Activated T-helper 17 cell treated with anti-CD3 and anti-CD28 coated beads, Interleukin-2, amount 50 U/mL, for 72 hours (primary cell): ENCODE measurements around the gene CFAP45. TPM values are rescaled to one million over a fixed set of nuclear protein-coding genes. Genes with fewer than 3 reads are reported as not detected.

ENCODE experiments used
- ATAC-seq: fragments of 150-1000 bp; cut with Tn5 transposase; replicated peaks from 2 replicates; pipeline ENCODE4 v1.10.0; 2021; ENCODE audit warnings: mild to moderate bottlenecking, moderate library complexity
- H3K27ac Mint-ChIP-seq: one replicate; pipeline ENCODE4 v1.8.0; 2022; ENCODE audit warnings: mixed read lengths
- H3K27me3 Mint-ChIP-seq: one replicate; pipeline ENCODE4 v1.8.0; 2022; ENCODE audit warnings: mixed read lengths
- H3K36me3 Mint-ChIP-seq: one replicate; pipeline ENCODE4 v1.8.0; 2022; ENCODE audit warnings: low read depth, mild to moderate bottlenecking, mixed read lengths
- H3K4me1 Mint-ChIP-seq: one replicate; pipeline ENCODE4 v1.8.0; 2022; ENCODE audit warnings: mixed read lengths
- H3K4me3 Mint-ChIP-seq: one replicate; pipeline ENCODE4 v1.8.0; 2022; ENCODE audit warnings: mild to moderate bottlenecking, mixed read lengths
- H3K9me3 Mint-ChIP-seq: one replicate; pipeline ENCODE4 v1.8.0; 2022; ENCODE audit warnings: mixed read lengths
- total RNA-seq, 2 donors: library from RNA; stranded (reverse); gene quantifications; one replicate each; pipeline ENCODE4 v1.2.3, GENCODE V29; 2022

Gene CFAP45
- 1 to 10 TPM in 1 of 2 donors, under 1 TPM in 1; 0.78 to 3.6 TPM for total RNA-seq

DNA sequence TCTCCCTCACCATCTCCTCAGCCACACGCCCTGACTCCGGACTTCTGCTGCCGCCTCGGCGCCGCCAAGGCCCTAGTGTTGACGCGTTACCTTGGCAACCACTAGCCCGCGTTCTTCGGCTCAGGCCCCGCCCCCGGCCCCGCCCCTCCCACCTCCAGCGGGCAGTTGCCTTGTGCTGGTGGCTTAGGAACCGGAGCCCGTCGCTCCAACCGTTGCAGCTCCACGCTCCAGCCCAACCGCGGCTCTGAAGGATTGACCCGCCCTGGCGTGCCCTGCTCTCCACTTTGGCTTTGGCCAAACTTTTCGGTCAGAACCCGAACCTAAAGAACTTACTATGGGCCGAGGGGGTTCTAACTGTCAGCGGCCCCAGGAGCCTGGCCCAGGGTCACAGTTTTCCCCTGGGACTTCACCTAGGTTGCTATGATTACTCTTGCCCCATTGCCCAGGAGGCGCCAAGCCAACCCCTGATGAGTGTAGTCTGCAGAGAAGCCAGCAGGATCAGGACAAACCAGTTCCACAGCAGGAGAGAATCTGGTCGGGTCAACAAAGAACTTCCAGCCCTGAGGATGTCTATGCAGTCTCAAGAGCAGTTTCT is at the start of gene CFAP45:
TSS of gene CFAP45 (minus strand) at position 80 of the 595 bp plus-strand sequence. CDS start at position 13, 67 bp downstream.
- Mint-ChIP-seq H3K27me3 (no peaks in the 10 kb centered on the region), H3K4me3 (no peak within 1 kb of the TSS), H3K27ac (peak within 1 kb of the TSS; percentile 26), H3K36me3 (no peaks in the 10 kb centered on the region), H3K9me3 (no peaks in the 10 kb centered on the region), H3K4me1 (no peaks in the 10 kb centered on the region)
- ATAC-seq = no peak

GRCh38 chr1:159949123-159949522 is 49.2 kb upstream of the CFAP45 start:
- H3K27me3 Mint-ChIP-seq = peaks cover 37% of the 10 kb centered on the region
- H3K9me3 Mint-ChIP-seq = no peaks in the 10 kb centered on the region
- H3K4me1 Mint-ChIP-seq = peaks cover 8% of the 10 kb centered on the region

GRCh38 chr1:159947942-159948341 is 48.0 kb upstream of the CFAP45 start:
- Mint-ChIP-seq H3K27ac (peak overlapping the region; percentile 25), H3K36me3 (no peaks in the 10 kb centered on the region)
- no peak for ATAC-seq

More at GRCh38 chr1:159949123-159949522, 49.2 kb upstream of the CFAP45 start:
- H3K36me3 Mint-ChIP-seq = no peaks in the 10 kb centered on the region
- no peak overlapping the region for H3K4me3 Mint-ChIP-seq
- H3K27ac Mint-ChIP-seq = no peak overlapping the region
- ATAC-seq = no peak

DNA sequence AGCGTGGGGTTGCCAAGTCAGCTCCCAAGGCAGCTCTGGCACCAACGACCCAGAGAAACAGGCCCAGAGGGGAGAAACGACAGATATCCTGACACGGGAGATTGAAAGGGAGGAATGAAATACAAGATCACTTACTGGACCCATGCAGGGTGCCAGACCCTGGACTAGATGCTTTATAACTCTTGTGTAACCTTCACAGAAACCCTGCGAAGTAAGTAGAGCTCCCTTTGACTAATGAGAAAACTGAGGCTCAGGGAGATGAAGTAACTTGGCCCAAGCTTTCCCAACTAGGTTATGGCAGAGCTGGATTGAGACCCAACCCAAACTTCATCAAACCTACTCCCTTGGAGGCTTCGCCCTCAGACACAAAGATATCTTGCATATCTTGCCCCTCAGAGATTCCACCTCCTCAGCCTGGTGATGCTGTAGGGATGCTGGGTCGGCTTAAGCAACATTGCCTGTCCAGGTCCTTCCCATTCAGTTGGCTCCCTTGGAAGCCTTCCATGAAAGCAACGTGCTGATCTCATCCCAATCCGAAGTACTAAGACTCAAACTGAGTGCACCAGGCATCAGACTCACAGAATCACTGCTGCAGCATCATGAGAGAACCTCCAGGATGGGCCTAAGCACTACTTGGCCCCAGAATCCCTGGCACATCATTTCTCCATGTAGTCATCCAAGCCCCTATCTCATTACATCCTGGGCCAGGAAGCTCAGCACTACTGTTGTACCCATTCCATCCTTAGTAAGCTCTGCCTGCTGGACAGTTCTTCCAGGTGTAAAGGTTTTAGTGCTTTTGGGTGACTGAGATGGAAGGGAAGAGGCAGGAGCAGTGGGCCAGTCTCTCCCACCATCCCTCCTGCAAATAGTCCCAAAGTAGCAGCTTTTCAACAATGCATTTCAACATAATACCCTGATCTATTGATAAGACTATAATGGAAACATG is 46.5 kb upstream of the CFAP45 start:
- Mint-ChIP-seq H3K27me3 (peaks cover 37% of the 10 kb centered on the region), H3K36me3 (no peaks in the 10 kb centered on the region), H3K4me3 (peak overlapping the region; percentile 68), H3K27ac (no peak overlapping the region), H3K4me1 (peaks cover 8% of the 10 kb centered on the region), H3K9me3 (no peaks in the 10 kb centered on the region)
- no peak for ATAC-seq

More at GRCh38 chr1:159947942-159948341, 48.0 kb upstream of the CFAP45 start:
- Mint-ChIP-seq H3K27me3 (peaks cover 36% of the 10 kb centered on the region), H3K9me3 (no peaks in the 10 kb centered on the region), H3K4me3 (no peak overlapping the region), H3K4me1 (peaks cover 8% of the 10 kb centered on the region)

DNA sequence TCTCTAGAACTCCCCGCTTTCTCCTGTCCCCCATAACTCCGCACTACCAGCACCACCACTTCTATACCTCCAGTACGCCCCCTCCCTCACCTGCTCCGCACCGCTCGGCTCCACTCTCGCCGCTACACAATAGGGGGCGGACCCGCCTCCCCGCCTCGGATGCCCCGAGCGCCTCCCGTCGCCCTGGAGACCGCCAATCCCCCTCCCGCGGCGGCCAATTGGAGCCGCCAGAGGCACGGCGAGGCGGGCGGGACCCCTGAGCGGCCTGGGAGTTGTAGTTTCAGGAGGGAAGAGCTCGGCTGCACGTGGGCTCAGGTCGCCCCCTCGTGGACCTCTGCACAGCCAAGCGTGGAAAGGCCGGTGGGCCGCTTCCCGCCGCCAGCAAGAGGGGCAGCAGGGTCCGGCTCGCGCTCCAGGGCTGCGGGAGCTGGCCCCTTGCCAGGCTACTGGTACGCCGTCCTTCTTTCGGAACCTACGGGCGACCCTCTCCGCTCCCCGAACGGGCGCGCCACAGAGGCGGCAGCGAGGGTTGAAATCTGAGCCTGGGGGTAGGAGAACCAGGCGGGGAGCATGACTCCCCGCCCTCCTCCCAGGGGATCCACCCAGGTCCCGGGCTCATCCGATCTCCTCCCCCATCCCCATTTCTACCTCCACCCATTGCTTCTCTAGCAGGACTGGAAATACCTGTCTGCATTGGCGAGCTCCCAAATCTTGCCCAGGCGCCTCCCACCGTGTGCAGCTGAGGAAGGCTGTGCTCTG is 45.7 kb upstream of the CFAP45 start, which contains the start of gene IGSF9:
TSS of gene IGSF9 (minus strand) at position 131 of the 759 bp plus-strand sequence. CDS start 2,159 bp downstream, outside the sequence.
- peak; percentile 74 for ATAC-seq
- H3K27ac Mint-ChIP-seq = no peak within 1 kb of the TSS
- peaks cover 35% of the 10 kb centered on the region for H3K27me3 Mint-ChIP-seq
- H3K36me3 Mint-ChIP-seq = no peaks in the 10 kb centered on the region
- H3K9me3 Mint-ChIP-seq = no peaks in the 10 kb centered on the region
- H3K4me3 Mint-ChIP-seq = peak within 1 kb of the TSS; percentile 68
- peaks cover 8% of the 10 kb centered on the region for H3K4me1 Mint-ChIP-seq

DNA sequence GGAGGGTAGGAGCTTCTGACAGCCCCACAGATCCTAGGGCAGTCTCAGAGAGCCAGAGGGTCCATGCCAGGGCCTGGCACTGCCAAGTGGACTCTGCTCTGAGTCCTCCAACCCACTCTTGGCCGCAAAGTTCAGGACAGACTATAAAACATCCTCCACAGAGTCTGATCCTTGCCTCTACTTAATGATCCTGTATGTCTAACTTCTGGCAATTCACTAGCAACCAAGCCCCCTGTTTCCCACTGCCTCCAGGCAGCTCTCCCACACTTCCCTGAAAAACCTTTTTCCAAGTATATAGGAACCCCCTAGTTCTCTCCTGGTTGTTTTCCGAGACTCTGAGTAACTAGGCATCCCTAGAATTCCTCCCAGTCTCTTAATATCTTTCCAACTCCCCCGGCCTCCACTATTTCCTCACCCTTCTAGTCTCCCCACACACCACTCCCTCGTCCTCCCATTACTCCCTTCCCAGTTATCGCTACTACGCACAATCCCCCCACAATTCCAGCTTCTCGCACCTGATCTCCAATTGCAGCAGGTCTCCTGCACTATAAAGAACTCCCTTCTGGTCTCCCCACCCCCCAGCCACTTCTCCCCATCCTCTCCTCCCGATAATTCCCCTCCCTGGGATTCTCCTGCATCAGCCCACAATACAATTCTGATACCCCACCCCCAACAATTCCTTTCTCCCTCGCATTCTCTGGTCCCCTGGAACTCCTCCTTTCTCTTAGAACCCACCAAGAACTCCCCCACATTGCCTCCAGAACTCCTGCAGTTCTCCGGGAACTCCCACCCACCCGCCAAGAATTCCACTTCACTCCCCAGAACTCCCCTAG is 44.9 kb upstream of the CFAP45 start:
- Mint-ChIP-seq H3K9me3 (no peaks in the 10 kb centered on the region), H3K36me3 (no peaks in the 10 kb centered on the region), H3K4me3 (peak overlapping the region; percentile 68), H3K4me1 (peaks cover 8% of the 10 kb centered on the region), H3K27ac (no peak overlapping the region), H3K27me3 (peaks cover 37% of the 10 kb centered on the region)
- ATAC-seq = no peak

DNA sequence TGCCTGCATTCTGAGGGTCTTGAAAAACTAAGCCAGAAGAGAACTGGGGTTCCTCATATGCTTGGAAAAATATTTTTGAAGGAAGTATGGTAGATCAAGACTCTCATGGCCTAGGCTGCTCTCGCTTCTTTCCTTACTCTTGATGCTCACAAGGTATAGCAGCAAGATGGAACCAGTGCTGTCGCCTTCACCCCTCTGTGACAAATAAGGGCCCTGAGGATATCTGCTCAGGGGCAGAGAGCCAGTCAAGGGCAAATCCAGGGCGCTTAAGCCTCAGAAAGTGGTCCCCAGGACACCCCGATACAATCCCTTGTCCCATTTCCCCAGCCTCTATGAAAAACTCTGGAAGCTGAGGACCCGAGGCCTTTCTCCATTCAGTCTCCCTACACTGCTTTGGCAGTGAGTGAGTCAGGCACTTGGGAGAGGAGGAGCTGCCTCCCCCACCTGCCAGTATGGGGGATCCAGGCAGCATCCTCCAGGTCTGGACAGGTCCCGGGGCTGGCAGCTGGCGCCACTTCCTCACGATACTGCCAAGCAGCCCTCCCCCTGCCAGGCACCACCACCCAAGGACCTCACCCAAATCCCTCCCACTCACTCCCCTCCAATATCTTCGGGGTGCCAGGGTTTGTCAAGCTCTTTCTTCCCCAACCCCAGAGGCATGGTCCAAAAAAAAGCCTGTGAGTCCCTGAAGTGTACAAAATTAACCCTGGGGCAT is 44.1 kb upstream of the CFAP45 start:
- H3K4me3 Mint-ChIP-seq = no peak overlapping the region
- no peak overlapping the region for H3K27ac Mint-ChIP-seq
- no peaks in the 10 kb centered on the region for H3K9me3 Mint-ChIP-seq
- ATAC-seq = no peak
- H3K27me3 Mint-ChIP-seq = peaks cover 38% of the 10 kb centered on the region
- H3K4me1 Mint-ChIP-seq = peaks cover 8% of the 10 kb centered on the region
- H3K36me3 Mint-ChIP-seq = no peaks in the 10 kb centered on the region

GRCh38 chr1:159943278-159943640 is 43.3 kb upstream of the CFAP45 start:
- Mint-ChIP-seq H3K9me3 (no peaks in the 10 kb centered on the region), H3K27me3 (peaks cover 46% of the 10 kb centered on the region), H3K36me3 (no peaks in the 10 kb centered on the region), H3K27ac (no peak overlapping the region), H3K4me1 (peaks cover 8% of the 10 kb centered on the region), H3K4me3 (no peak overlapping the region)
- ATAC-seq = no peak

- H3K27me3 Mint-ChIP-seq = peaks cover 47% of the 10 kb centered on the region
- H3K9me3 Mint-ChIP-seq = no peaks in the 10 kb centered on the region
These were observed 42.8 kb upstream of the CFAP45 start for GRCh38 chr1:159942632-159943277.

DNA sequence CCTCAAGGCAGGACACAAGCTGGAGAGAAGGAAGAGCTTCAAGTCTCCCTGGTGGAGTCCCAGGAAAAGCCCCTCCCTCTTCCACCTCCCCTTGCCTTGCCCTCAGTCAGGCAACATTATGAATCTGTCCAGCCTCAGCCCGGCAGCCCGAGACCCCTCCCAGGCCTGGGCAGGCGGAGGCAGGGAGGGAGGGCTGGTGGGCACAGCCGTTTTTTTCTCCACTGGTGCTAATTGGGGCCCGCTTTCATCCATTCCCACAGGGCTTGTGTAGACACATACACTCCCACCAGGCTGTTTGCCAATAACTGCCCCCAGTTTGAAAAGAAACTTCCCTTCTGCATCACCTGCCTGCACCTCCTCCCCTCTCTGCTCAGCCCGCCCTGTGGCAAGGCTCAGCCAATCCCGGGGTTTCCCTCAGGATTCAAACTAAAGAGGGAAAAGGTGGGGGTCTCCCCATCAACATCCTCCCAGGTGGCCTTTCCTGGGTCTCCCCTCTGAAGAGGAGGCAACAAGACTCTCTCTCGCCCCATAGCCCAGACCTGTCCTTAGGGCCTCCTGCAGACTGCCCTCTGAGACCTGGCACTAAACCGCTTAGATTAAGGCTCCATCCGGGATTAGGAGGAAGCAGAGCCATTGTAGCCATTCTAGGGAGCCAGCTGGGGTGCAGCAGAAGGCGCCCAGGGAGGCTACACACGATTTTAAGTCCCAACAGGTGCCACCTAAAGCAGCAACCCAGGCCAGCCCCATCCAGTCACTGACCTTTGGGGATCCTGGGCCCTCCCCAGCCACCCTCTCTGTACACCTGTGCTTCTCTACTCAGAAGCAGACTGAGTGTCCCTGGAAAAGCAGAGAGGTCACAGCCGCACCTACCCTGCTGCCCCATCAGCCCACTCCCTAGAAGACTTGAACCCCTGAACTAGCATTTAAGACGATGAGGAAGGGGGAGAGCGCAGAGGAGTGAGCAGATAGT is 41.9 kb upstream of the CFAP45 start:
- Mint-ChIP-seq H3K36me3 (no peaks in the 10 kb centered on the region), H3K9me3 (no peaks in the 10 kb centered on the region), H3K4me1 (peaks cover 8% of the 10 kb centered on the region), H3K27ac (no peak overlapping the region), H3K4me3 (no peak overlapping the region), H3K27me3 (peaks cover 47% of the 10 kb centered on the region)
- no peak for ATAC-seq

More at GRCh38 chr1:159942632-159943277, 42.8 kb upstream of the CFAP45 start:
- Mint-ChIP-seq H3K4me1 (peaks cover 8% of the 10 kb centered on the region), H3K4me3 (no peak overlapping the region), H3K27ac (no peak overlapping the region), H3K36me3 (no peaks in the 10 kb centered on the region)
- no peak for ATAC-seq

DNA sequence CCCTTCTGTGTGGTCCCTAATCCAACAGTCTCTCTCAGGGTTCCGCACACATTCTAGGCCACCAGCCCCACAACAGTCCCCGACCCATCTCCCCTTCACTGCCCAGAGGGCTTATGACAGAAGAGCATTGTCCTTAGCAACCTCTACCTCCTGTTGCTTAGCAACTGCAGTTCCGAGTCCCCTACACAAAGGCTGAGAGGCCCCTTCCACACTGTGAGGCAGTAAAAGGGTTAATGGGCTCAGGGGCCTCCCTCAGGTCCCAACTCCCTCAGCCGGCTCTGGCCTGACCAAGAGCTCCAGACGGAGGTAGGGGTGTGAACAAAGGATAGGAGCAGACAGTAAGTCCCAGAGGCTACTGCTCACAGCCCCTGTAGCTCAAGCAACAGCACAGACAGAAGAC is 41.2 kb upstream of the CFAP45 start:
- Mint-ChIP-seq H3K4me3 (no peak overlapping the region), H3K9me3 (no peaks in the 10 kb centered on the region), H3K27ac (no peak overlapping the region), H3K4me1 (peaks cover 8% of the 10 kb centered on the region), H3K36me3 (no peaks in the 10 kb centered on the region), H3K27me3 (peaks cover 47% of the 10 kb centered on the region)
- no peak for ATAC-seq

DNA sequence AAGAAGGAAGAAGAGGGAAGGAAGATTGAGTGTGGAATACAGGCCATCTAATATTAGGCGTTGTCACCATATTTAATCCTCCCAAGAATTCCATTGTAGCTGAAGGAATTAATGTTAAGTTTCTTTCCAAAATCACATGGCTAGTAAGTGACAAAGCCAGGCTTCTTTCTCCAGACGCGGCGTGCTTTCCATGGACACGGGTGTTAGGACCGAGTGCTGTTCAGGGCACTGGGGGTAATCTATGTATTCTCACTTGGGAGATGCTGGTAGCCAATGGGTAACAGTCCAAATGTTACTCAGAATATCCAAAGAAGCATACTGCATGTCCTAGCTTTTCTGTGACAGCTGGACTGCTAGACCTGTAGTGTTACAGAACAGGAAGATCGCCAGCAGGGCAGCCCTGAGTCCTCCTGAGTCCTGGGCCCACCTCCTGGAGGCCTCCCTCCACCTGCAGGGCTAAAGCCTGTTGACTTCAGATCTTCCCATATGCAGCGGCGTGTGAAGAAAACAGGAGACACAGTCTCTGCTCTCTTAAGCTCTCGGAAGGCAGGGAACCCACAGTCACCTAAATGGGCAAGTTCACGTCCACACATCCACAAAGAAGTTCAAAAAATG is 40.1 kb upstream of the CFAP45 start:
- Mint-ChIP-seq H3K36me3 (no peaks in the 10 kb centered on the region), H3K9me3 (no peaks in the 10 kb centered on the region), H3K27ac (no peak overlapping the region), H3K4me3 (no peak overlapping the region), H3K4me1 (peaks cover 4% of the 10 kb centered on the region), H3K27me3 (peaks cover 43% of the 10 kb centered on the region)
- ATAC-seq = no peak
